Activated CD4-positive, alpha-beta memory T cell treated with anti-CD3 and anti-CD28 coated beads for 36 hours (primary cell): ENCODE results near the gene ACSF3. TPM values are rescaled to one million over a fixed set of nuclear protein-coding genes. Genes with fewer than 3 reads are reported as not detected.

ENCODE experiments used
- CTCF ChIA-PET: fragments of 350-600 bp; sonication (Branson Sonifier 250); formaldehyde crosslinking; loops from one replicate; lab custom pipeline; 2021; ENCODE audit warnings: antibody characterized with exemption, inconsistent platforms; lab: Charles Lee
- POLR2A ChIA-PET: fragments of 350-600 bp; sonication (Branson Sonifier 250); formaldehyde crosslinking; loops from one replicate; lab custom pipeline; 2021; ENCODE audit warnings: antibody characterized with exemption; lab: Charles Lee
- DNase-seq: peaks from one replicate; pipeline ENCODE4 v3.0.0-alpha.2; 2020
- H3K27ac Mint-ChIP-seq: one replicate; pipeline ENCODE4 v1.8.0; 2021; ENCODE audit warnings: mixed read lengths
- H3K27me3 Mint-ChIP-seq: one replicate; pipeline ENCODE4 v1.8.0; 2021; ENCODE audit warnings: mixed read lengths
- H3K36me3 Mint-ChIP-seq: one replicate; pipeline ENCODE4 v1.8.0; 2021; ENCODE audit warnings: mixed read lengths
- H3K4me1 Mint-ChIP-seq: one replicate; pipeline ENCODE4 v1.8.0; 2021; ENCODE audit warnings: low read depth, mixed read lengths
- H3K4me3 Mint-ChIP-seq: one replicate; pipeline ENCODE4 v1.8.0; 2021; ENCODE audit warnings: mild to moderate bottlenecking, mixed read lengths
- H3K9me3 Mint-ChIP-seq: one replicate; pipeline ENCODE4 v1.8.0; 2021; ENCODE audit warnings: mixed read lengths
- intact Hi-C: fragments of 100-400 bp; cut with micrococcal nuclease; formaldehyde crosslinking; loops from one replicate; pipeline ENCODE4 v1.15.1; 2023
- total RNA-seq, 2 experiments: library from RNA; stranded (reverse); gene quantifications; one replicate each; pipeline ENCODE4 v1.2.3, GENCODE V29; 2021

ACSF3 gene
- total RNA-seq, 2 experiments from 2014 or later: 36.1 to 37.3 TPM

- H3K27ac Mint-ChIP-seq: no peak overlapping the region
- POLR2A ChIA-PET: interaction anchor here (0.6 kb wide), 1 partner anchor 8 kb away, joined by 3 read pairs; no protein-coding TSS in a partner anchor
- no peak for DNase-seq
- H3K27me3 Mint-ChIP-seq: peaks cover 4% of the 10 kb centered on the region
- CTCF ChIA-PET: no interaction called here
- H3K4me3 Mint-ChIP-seq: no peak overlapping the region
- peaks cover 5% of the 10 kb centered on the region for H3K4me1 Mint-ChIP-seq
- H3K9me3 Mint-ChIP-seq: no peaks in the 10 kb centered on the region
- intact Hi-C loops: no loop called here
- H3K36me3 Mint-ChIP-seq: no peaks in the 10 kb centered on the region
Observed at GRCh38 chr16:89175280-89176146, 81.9 kb downstream of the ACSF3 start.

GRCh38 chr16:89176147-89176690 is 82.6 kb downstream of the ACSF3 start:
- ChIA-PET CTCF (no interaction called here), POLR2A (no interaction called here)
- no peaks in the 10 kb centered on the region for H3K36me3 Mint-ChIP-seq
- H3K27me3 Mint-ChIP-seq: no peaks in the 10 kb centered on the region
- H3K4me1 Mint-ChIP-seq: no peaks in the 10 kb centered on the region
- no peak overlapping the region for H3K4me3 Mint-ChIP-seq
- no peaks in the 10 kb centered on the region for H3K9me3 Mint-ChIP-seq
- DNase-seq: no peak
- H3K27ac Mint-ChIP-seq: no peak overlapping the region
- intact Hi-C loops: no loop called here

- POLR2A ChIA-PET: no interaction called here
- intact Hi-C loops: no loop called here
- no peaks in the 10 kb centered on the region for H3K9me3 Mint-ChIP-seq
Observed at GRCh38 chr16:89176717-89177116, 83.1 kb downstream of the ACSF3 start.

GRCh38 chr16:89177501-89177900 is 83.8 kb downstream of the ACSF3 start:
- no peaks in the 10 kb centered on the region for H3K27me3 Mint-ChIP-seq
- H3K36me3 Mint-ChIP-seq: no peaks in the 10 kb centered on the region
- no peaks in the 10 kb centered on the region for H3K9me3 Mint-ChIP-seq
- POLR2A ChIA-PET: no interaction called here
- CTCF ChIA-PET: interaction anchor here (1.3 kb wide), 1 partner anchor 320 kb away, joined by 3 read pairs; no protein-coding TSS in a partner anchor
- H3K4me3 Mint-ChIP-seq: no peak overlapping the region
- no peak overlapping the region for H3K27ac Mint-ChIP-seq
- peaks cover 2% of the 10 kb centered on the region for H3K4me1 Mint-ChIP-seq
- intact Hi-C loops: no loop called here
- DNase-seq: no peak

More at GRCh38 chr16:89176717-89177116, 83.1 kb downstream of the ACSF3 start:
- no peaks in the 10 kb centered on the region for H3K36me3 Mint-ChIP-seq
- peaks cover under 1% of the 10 kb centered on the region for H3K4me1 Mint-ChIP-seq
- no peak overlapping the region for H3K27ac Mint-ChIP-seq
- no peak overlapping the region for H3K4me3 Mint-ChIP-seq
- H3K27me3 Mint-ChIP-seq: no peaks in the 10 kb centered on the region
- no peak for DNase-seq
- CTCF ChIA-PET: no interaction called here

- POLR2A ChIA-PET: no interaction called here
- Mint-ChIP-seq H3K27me3 (no peaks in the 10 kb centered on the region), H3K27ac (no peak overlapping the region), H3K9me3 (no peaks in the 10 kb centered on the region), H3K36me3 (no peaks in the 10 kb centered on the region), H3K4me3 (no peak overlapping the region), H3K4me1 (peaks cover 2% of the 10 kb centered on the region)
- intact Hi-C loops: no loop called here
- no peak for DNase-seq
- CTCF ChIA-PET: interaction anchor here (1.3 kb wide), 1 partner anchor 321 kb away, joined by 3 read pairs; no protein-coding TSS in a partner anchor
Observed at GRCh38 chr16:89178453-89179147, 84.9 kb downstream of the ACSF3 start.

- intact Hi-C loops: no loop called here
- POLR2A ChIA-PET: no interaction called here
- H3K4me1 Mint-ChIP-seq: peaks cover 2% of the 10 kb centered on the region
- H3K4me3 Mint-ChIP-seq: no peak overlapping the region
- CTCF ChIA-PET: interaction anchor here (1.3 kb wide), 1 partner anchor 12 kb away, joined by 4 read pairs; no protein-coding TSS in a partner anchor
- H3K27ac Mint-ChIP-seq: no peak overlapping the region
- no peaks in the 10 kb centered on the region for H3K36me3 Mint-ChIP-seq
- H3K27me3 Mint-ChIP-seq: no peaks in the 10 kb centered on the region
- DNase-seq: no peak
- H3K9me3 Mint-ChIP-seq: no peaks in the 10 kb centered on the region
Observed at GRCh38 chr16:89179148-89179484, 85.5 kb downstream of the ACSF3 start.

- Mint-ChIP-seq H3K9me3 (no peaks in the 10 kb centered on the region), H3K27ac (no peak overlapping the region), H3K4me3 (no peak overlapping the region), H3K27me3 (no peaks in the 10 kb centered on the region), H3K36me3 (no peaks in the 10 kb centered on the region), H3K4me1 (peaks cover 2% of the 10 kb centered on the region)
- CTCF ChIA-PET: interaction anchor here (1.3 kb wide), 1 partner anchor 13 kb away, joined by 4 read pairs; no protein-coding TSS in a partner anchor
- POLR2A ChIA-PET: no interaction called here
- DNase-seq: no peak
- intact Hi-C loops: no loop called here
Observed at GRCh38 chr16:89179656-89180315, 86.1 kb downstream of the ACSF3 start.

GRCh38 chr16:89183463-89183862 is 89.8 kb downstream of the ACSF3 start:
- no peak for DNase-seq
- Mint-ChIP-seq H3K36me3 (no peaks in the 10 kb centered on the region), H3K9me3 (peaks cover 2% of the 10 kb centered on the region), H3K4me1 (peaks cover 2% of the 10 kb centered on the region), H3K27ac (no peak overlapping the region), H3K27me3 (no peaks in the 10 kb centered on the region), H3K4me3 (no peak overlapping the region)
- POLR2A ChIA-PET: interaction anchor here (0.6 kb wide), 1 partner anchor 9 kb away, joined by 3 read pairs; no protein-coding TSS in a partner anchor
- intact Hi-C loops: no loop called here
- CTCF ChIA-PET: no interaction called here

- Mint-ChIP-seq H3K27ac (peak overlapping the region; percentile 52), H3K9me3 (peaks cover 2% of the 10 kb centered on the region), H3K36me3 (no peaks in the 10 kb centered on the region), H3K4me1 (peaks cover 2% of the 10 kb centered on the region), H3K27me3 (no peaks in the 10 kb centered on the region), H3K4me3 (no peak overlapping the region)
- CTCF ChIA-PET: no interaction called here
- intact Hi-C loops: no loop called here
- DNase-seq: no peak
- POLR2A ChIA-PET: interaction anchor here (0.6 kb wide), 1 partner anchor 9 kb away, joined by 3 read pairs; no protein-coding TSS in a partner anchor
Observed at GRCh38 chr16:89183975-89184676, 90.5 kb downstream of the ACSF3 start.

GRCh38 chr16:89184677-89184932 is 91.0 kb downstream of the ACSF3 start:
- Mint-ChIP-seq H3K4me3 (no peak overlapping the region), H3K27ac (peak overlapping the region; percentile 52), H3K27me3 (no peaks in the 10 kb centered on the region), H3K36me3 (no peaks in the 10 kb centered on the region), H3K9me3 (peaks cover 2% of the 10 kb centered on the region), H3K4me1 (peaks cover 2% of the 10 kb centered on the region)
- ChIA-PET POLR2A (no interaction called here), CTCF (no interaction called here)
- intact Hi-C loops: no loop called here
- DNase-seq: no peak

- Mint-ChIP-seq H3K27me3 (no peaks in the 10 kb centered on the region), H3K27ac (no peak overlapping the region), H3K36me3 (no peaks in the 10 kb centered on the region), H3K9me3 (peaks cover 2% of the 10 kb centered on the region), H3K4me3 (no peak overlapping the region), H3K4me1 (peaks cover 2% of the 10 kb centered on the region)
- intact Hi-C loops: no loop called here
- peak; percentile 47 for DNase-seq
- CTCF ChIA-PET: no interaction called here
- POLR2A ChIA-PET: no interaction called here
Observed at GRCh38 chr16:89184933-89185794, 91.5 kb downstream of the ACSF3 start.
